ENCODE measurements around the gene KDM4F.
A peak's percentile ranks its signal among the peaks of the same experiment; 100 is the strongest.

Gene KDM4F

GRCh38 chr11:95059046-95059445, 9.8 kb downstream of the KDM4F start:
- DNase-seq = no peak

GRCh38 chr11:95065336-95065735, 16.1 kb downstream of the KDM4F start:
- DNase-seq = peak in 1 of 51 donors; percentile 22

- DNase-seq = no peak
These were observed 17.5 kb downstream of the KDM4F start, which contains the start of gene SRSF8 for GRCh38 chr11:95066716-95067038. TSS of gene SRSF8 (plus strand) at chr11:95066919. CDS start at chr11:95067227, 308 bp downstream.

GRCh38 chr11:95067039-95067840, 18.0 kb downstream of the KDM4F start:
- peak in 50 of 51 donors; percentile 42 to 92 (median 76) for DNase-seq

- peak in 4 of 51 donors; percentile 65 to 92 (median 84) for DNase-seq
These were observed 18.6 kb downstream of the KDM4F start for GRCh38 chr11:95067841-95068219.

- DNase-seq = peak in 41 of 51 donors; percentile 8 to 81 (median 55)
These were observed 19.3 kb downstream of the KDM4F start for GRCh38 chr11:95068549-95068948.

- no peak for DNase-seq
These were observed 21.2 kb downstream of the KDM4F start for GRCh38 chr11:95070471-95070870.

- no peak for DNase-seq
These were observed 23.7 kb downstream of the KDM4F start for GRCh38 chr11:95072948-95073347.

- peak in 17 of 51 donors; percentile 5 to 57 (median 19) for DNase-seq
These were observed 25.8 kb downstream of the KDM4F start for GRCh38 chr11:95074792-95075563.

- no peak for DNase-seq
These were observed 27.2 kb downstream of the KDM4F start for GRCh38 chr11:95076416-95076815.

GRCh38 chr11:95076981-95077380, 27.8 kb downstream of the KDM4F start:
- DNase-seq = no peak

GRCh38 chr11:95078526-95078925, 29.3 kb downstream of the KDM4F start:
- no peak for DNase-seq

- DNase-seq = no peak
These were observed 31.8 kb downstream of the KDM4F start for GRCh38 chr11:95081010-95081409.

- peak in 40 of 51 donors; percentile 21 to 86 (median 60) for DNase-seq
These were observed 32.2 kb downstream of the KDM4F start for GRCh38 chr11:95081412-95081811.

- DNase-seq = peak in 17 of 51 donors; percentile 14 to 89 (median 41)
These were observed 33.4 kb downstream of the KDM4F start for GRCh38 chr11:95082576-95083001.

GRCh38 chr11:95084509-95084908, 35.3 kb downstream of the KDM4F start:
- DNase-seq = peak in 2 of 51 donors; percentile 21 to 43

GRCh38 chr11:95085117-95085816, 36.0 kb downstream of the KDM4F start:
- DNase-seq = no peak

GRCh38 chr11:95086151-95086550, 36.9 kb downstream of the KDM4F start:
- no peak for DNase-seq

- DNase-seq = no peak
These were observed 37.8 kb downstream of the KDM4F start for GRCh38 chr11:95086836-95087570.

GRCh38 chr11:95088946-95089619, 39.9 kb downstream of the KDM4F start:
- DNase-seq = peak in 13 of 51 donors; percentile 39 to 95 (median 83)

Measured in hypothalamus (tissue), 51 donors.